Common myeloid progenitor, CD34-positive (primary cell): ENCODE measurements around the gene LIFR.

ENCODE experiments used
- CTCF ChIA-PET: fragments of 350-600 bp; sonication (Branson Sonifier 250); formaldehyde crosslinking; loops from one replicate; lab custom pipeline; 2021; ENCODE audit warnings: antibody characterized with exemption; lab: Charles Lee
- POLR2A ChIA-PET: fragments of 350-600 bp; sonication (Branson Sonifier 250); formaldehyde crosslinking; loops from one replicate; lab custom pipeline; 2021; ENCODE audit warnings: antibody characterized with exemption; lab: Charles Lee
- DNase-seq, 3 donors: peaks; one replicate each; pipeline versions ENCODE4 v3.0.0 to v3.0.0-alpha.2; 2013
- H3K27ac ChIP-seq, 2 experiments: 1 replicate in 1 of 2; 2 replicates in 1 of 2; pipeline ENCODE4 v1.7.0; 2013; ENCODE audit warnings: inconsistent platforms in 2 of 2, low read length in 2 of 2, mild to moderate bottlenecking in 2 of 2, low read depth in 1 of 2, moderate library complexity in 1 of 2; ENCODE audit not compliant: severe bottlenecking in 2 of 2, insufficient read depth in 1 of 2, poor library complexity in 1 of 2
- H3K27me3 ChIP-seq, 5 experiments: replicated peaks in 2 of 5; 1 replicate in 3 of 5; 2 replicates in 2 of 5; pipeline versions ENCODE4 v1.6.1 to v1.7.0; 2013; ENCODE audit warnings: low read length in 4 of 5, mild to moderate bottlenecking in 2 of 5, moderate library complexity in 2 of 5, inconsistent platforms in 1 of 5; ENCODE audit not compliant: insufficient read depth in 5 of 5, control insufficient read depth in 4 of 5
- H3K36me3 ChIP-seq, 4 experiments: 1 replicate in 2 of 4; 2 replicates in 2 of 4; pipeline versions ENCODE4 v1.6.1 to v1.7.0; 2013; ENCODE audit warnings: low read length in 3 of 4, control low read depth in 1 of 4, mild to moderate bottlenecking in 1 of 4; ENCODE audit not compliant: control insufficient read depth in 4 of 4, insufficient read depth in 4 of 4
- H3K4me1 ChIP-seq, 4 experiments: 1 replicate in 3 of 4; 2 replicates in 1 of 4; pipeline versions ENCODE4 v1.6.1 to v1.7.1; 2013; ENCODE audit warnings: low read length in 3 of 4, mild to moderate bottlenecking in 3 of 4, control low read depth in 1 of 4, inconsistent platforms in 1 of 4, moderate library complexity in 1 of 4; ENCODE audit not compliant: control insufficient read depth in 4 of 4, insufficient read depth in 4 of 4; ENCODE audit errors: control extremely low read depth in 1 of 4
- H3K4me3 ChIP-seq, 7 experiments: 1 replicate in 4 of 7; 2 replicates in 3 of 7; pipeline versions ENCODE4 v1.5.1 to v1.7.0; 2013; ENCODE audit warnings: mild to moderate bottlenecking in 7 of 7, low read length in 6 of 7, moderate library complexity in 6 of 7, inconsistent platforms in 2 of 7, low read depth in 2 of 7, control low read depth in 1 of 7; ENCODE audit not compliant: insufficient read depth in 4 of 7, control insufficient read depth in 1 of 7; ENCODE audit errors: extremely low read depth in 1 of 7
- H3K9me3 ChIP-seq, 5 experiments: 1 replicate in 4 of 5; 2 replicates in 1 of 5; pipeline versions ENCODE4 v1.6.1 to v1.7.1; 2013; ENCODE audit warnings: low read length in 4 of 5, mild to moderate bottlenecking in 2 of 5, inconsistent platforms in 1 of 5, low read depth in 1 of 5, moderate library complexity in 1 of 5; ENCODE audit not compliant: control insufficient read depth in 4 of 5, insufficient read depth in 2 of 5; ENCODE audit errors: control extremely low read depth in 1 of 5
- WGBS: methylation state at CpG from one replicate; pipeline ENCODE4 v1.1.5; 2013; ENCODE audit not compliant: insufficient coverage; 5-methylcytosine and 5-hydroxymethylcytosine counted together

LIFR gene

DNA sequence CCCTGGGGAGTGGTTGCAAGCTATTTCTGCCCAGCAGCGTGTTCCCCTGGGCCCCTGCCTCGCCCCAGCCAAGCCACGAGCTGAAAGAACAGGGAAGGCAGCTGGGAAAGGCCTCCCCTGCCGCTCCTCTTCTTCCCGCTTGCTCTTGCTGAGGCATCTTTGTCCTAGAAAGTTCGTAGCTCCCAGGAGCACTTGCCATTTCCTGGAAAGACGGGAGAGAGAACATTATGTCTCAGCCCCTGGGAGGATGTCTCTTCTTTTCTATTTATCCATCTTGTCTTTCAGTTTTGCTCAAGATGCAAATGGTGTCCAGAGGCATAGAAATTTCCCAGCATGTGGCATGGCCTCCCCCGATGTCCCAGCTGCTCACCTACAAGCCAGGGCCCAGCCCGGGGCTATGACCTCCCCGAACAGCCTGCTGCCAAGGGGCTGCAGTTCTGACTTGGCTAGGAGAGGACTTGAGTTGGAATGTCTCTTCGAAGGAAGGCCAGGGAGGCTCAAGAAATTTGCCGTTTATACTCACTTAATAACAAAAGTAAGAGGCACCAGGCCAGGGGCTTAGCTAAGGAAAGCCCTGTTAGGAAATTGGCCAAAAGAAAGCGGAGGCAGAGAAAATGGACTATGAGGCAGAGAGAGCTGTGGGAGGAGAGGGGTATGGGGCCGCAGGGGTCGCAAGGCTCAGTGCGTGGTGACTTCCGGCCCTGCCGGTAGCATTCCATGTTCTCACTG, 87.3 kb downstream of the LIFR start:
- no peak overlapping the region for H3K27ac ChIP-seq
- no peaks in the 10 kb centered on the region for H3K9me3 ChIP-seq
- ChIA-PET POLR2A (interaction anchor here (0.6 kb wide), 2 partner anchors 156 to 510 kb away, joined by 3 to 4 read pairs; no protein-coding TSS in a partner anchor), CTCF (interaction anchor here (1.5 kb wide), 1 partner anchor 9 kb away, joined by 4 read pairs; no protein-coding TSS in a partner anchor)
- no peaks in the 10 kb centered on the region for H3K36me3 ChIP-seq
- no peak overlapping the region for H3K4me3 ChIP-seq
- no peak for DNase-seq
- H3K4me1 ChIP-seq, result no peaks in the 10 kb centered on the region
- H3K27me3 ChIP-seq, result peaks cover 6 to 98% (median 47%) of the 10 kb centered on the region in 5 experiments
- 88% methylated on average over 13 of the region's 18 CpGs for WGBS

DNA sequence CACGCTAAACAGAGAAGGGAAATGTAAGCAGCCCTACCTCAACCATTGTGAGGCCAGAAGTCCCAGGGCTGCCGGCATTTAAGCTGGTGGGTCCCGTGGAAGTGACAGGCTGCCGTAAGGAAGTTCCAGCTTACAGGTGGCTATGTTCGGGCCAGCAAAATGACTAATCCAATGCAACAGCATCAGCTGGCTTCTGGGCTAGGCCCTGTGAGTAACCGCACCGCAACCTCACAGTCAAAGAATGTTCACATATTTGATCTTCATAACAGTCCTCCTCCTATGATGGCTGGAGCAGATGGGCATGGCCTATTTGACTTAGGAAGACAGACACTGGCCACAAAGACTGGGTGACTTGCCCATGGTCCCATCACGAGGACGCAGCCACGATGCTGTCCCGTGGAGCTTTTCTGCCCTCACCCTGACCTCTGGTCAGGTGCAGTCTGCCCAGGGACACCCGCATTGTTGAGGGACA, 88.2 kb downstream of the LIFR start:
- ChIA-PET POLR2A (no interaction called here), CTCF (interaction anchor here (0.6 to 1.5 kb wide), 2 partner anchors 10 to 1003 kb away, joined by 3 to 4 read pairs; no protein-coding TSS in a partner anchor)
- Histone ChIP-seq H3K27ac (no peak overlapping the region), H3K27me3 (peaks cover 8 to 98% (median 46%) of the 10 kb centered on the region in 5 experiments), H3K9me3 (no peaks in the 10 kb centered on the region), H3K36me3 (no peaks in the 10 kb centered on the region), H3K4me1 (no peaks in the 10 kb centered on the region), H3K4me3 (no peak overlapping the region)
- DNase-seq, result no peak
- 95% methylated on average over 12 of the region's 12 CpGs for WGBS

DNA sequence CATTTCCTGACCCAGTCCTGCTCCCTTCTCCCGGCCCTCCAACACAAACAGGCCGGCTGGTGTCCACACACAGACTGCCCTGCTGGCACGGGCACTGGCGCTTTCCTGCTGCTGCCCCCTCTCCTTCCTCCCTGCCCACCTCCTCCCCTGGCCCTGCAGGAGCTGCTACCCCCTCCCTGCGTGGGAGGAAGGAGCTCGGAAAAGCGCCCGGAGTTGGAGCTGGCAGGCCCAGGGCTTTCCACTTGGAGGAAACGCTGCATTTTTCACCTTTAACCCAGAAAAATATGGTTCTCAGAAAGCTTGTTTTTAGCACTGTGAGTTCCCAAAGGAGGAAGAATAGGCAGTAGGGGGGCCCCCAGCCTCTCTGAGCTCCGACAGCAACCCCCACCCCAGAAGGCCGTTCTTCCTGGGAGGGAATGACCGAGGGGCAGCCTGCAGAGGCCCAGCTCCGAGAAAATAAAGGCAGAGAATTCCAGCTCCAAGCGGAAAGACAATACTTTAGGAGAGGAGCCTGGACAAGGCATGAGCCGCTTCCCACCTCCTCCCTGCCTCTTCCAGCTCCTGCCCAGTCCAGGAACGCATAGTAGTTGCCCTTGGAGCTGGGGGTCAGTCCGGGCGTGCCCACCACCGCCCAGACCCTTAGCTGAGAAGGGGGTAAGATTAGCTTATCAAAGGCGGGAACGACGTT, 88.9 kb downstream of the LIFR start:
- no peaks in the 10 kb centered on the region for H3K36me3 ChIP-seq
- H3K9me3 ChIP-seq, result no peaks in the 10 kb centered on the region
- H3K27me3 ChIP-seq, result peaks cover 13 to 98% (median 47%) of the 10 kb centered on the region in 5 experiments
- CTCF ChIA-PET, result interaction anchor here (0.6 to 1.6 kb wide), 4 partner anchors 15 to 1002 kb away, joined by 3 to 6 read pairs (median 3); no protein-coding TSS in a partner anchor
- POLR2A ChIA-PET, result no interaction called here
- no peak for DNase-seq
- 44% methylated on average over 19 of the region's 22 CpGs for WGBS
- H3K4me1 ChIP-seq, result no peaks in the 10 kb centered on the region
- H3K27ac ChIP-seq, result no peak overlapping the region
- no peak overlapping the region for H3K4me3 ChIP-seq

DNA sequence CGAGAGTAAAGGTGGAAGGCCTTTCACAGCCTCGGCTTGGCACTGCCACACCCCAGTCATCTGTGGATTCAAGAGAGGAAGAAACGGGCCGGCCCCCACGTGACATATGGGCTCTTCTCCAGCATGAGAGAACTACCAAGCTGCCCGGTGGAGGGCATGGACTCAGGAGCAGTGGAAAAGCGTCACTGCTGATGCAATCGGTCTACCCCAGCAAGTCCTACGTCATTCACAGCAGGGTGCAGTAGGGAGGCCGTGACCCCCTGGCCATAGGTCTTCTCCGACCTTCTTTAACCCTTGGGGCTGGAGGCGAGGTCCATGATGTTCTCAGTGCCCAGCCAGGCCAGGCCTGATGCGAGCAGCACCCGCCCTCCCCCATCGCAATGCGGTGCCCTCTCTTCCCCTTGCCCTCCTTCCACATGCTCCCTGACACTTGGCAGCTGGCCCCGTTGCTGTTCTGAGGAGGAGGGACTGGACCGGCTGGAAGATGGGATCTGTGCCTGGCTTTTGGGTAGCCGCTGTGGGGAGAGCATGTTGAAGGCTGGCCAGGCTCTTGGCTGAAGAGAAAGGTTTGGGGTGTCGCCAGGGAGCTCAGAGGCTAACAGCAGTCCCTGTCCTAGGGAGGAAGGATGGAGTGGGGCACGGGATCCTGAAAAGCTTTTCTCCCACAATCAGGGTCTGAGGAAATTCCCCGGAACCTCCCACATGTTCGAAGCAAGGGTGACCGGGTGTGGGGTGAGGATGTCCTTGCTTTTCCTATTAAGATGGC, 89.8 kb downstream of the LIFR start:
- DNase-seq, result no peak
- POLR2A ChIA-PET, result no interaction called here

DNA sequence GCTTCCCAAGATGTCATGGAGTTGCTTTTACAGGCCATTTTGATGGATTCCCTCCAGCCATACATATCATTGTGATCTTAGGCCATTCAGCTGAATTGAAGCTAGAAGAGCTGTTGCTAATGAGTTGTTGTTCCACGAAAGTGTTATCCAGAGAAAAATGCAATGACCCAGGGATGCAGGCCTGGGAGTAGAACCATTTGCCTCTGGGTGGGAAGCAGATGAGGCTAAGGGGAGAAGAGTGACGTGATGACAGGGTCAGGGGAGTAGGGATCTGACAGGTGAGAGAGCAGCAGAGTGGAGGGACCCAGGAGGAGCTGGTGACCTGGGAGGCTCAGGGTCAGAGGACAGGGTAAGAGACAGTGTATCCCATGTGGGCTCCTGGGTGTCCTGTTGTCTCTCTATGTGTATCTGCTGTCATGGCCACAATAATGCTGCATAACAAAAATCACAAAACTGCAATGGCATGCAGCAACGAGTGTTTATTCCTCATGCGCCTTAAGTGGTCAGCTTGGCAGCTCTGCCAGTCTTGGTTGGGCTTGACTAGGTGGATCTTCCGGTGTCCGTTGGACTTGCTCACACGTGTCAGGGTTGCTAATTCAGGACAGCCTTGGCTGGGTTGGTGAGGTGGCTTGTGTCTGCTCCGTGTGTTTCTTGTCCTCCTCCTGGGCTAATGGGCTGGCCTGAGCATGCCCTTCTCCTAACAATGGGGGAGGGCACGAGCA, 90.6 kb downstream of the LIFR start:
- peaks cover 9 to 98% (median 43%) of the 10 kb centered on the region in 5 experiments for H3K27me3 ChIP-seq
- DNase-seq, result no peak

More for the DNA sequence above, 89.8 kb downstream of the LIFR start:
- no peak overlapping the region for H3K4me3 ChIP-seq
- peaks cover 9 to 96% (median 45%) of the 10 kb centered on the region in 5 experiments for H3K27me3 ChIP-seq
- H3K9me3 ChIP-seq, result no peaks in the 10 kb centered on the region
- no peaks in the 10 kb centered on the region for H3K36me3 ChIP-seq
- CTCF ChIA-PET, result interaction anchor here (1.1 to 1.6 kb wide), 3 partner anchors 14 to 46 kb away, joined by 3 to 6 read pairs (median 3); no protein-coding TSS in a partner anchor
- H3K27ac ChIP-seq, result no peak overlapping the region
- WGBS, result 93% methylated on average over 23 of the region's 24 CpGs
- no peaks in the 10 kb centered on the region for H3K4me1 ChIP-seq

DNA sequence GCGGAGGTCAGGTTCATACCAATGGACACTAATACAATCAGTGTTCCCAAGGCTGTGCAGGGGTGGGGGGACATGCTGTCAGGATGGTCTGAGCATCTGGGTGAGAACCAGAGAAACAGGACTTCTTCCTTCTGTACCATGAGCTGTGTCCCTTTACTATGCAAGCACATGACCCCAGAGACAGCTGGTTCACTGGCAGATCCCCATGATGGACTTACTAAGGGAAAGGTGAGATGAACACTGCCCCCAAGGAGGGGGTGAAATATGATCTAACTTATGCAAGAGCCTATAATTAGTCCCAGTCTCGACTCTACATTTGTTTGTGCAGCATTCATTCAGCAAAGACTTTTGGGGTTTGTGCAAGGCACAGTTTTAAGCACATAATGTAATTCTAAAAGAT, 91.4 kb downstream of the LIFR start:
- no peaks in the 10 kb centered on the region for H3K36me3 ChIP-seq
- no peaks in the 10 kb centered on the region for H3K4me1 ChIP-seq
- H3K27ac ChIP-seq, result no peak overlapping the region
- H3K4me3 ChIP-seq, result no peak overlapping the region
- no CpG with 5 or more reads among the region's 2 CpGs for WGBS
- CTCF ChIA-PET, result interaction anchor here (1.9 kb wide), 1 partner anchor 23 kb away, joined by 7 read pairs; no protein-coding TSS in a partner anchor
- DNase-seq, result no peak
- H3K9me3 ChIP-seq, result peaks cover 0 to 2% (median 0%) of the 10 kb centered on the region in 5 experiments
- POLR2A ChIA-PET, result no interaction called here
- H3K27me3 ChIP-seq, result peaks cover 9 to 98% (median 45%) of the 10 kb centered on the region in 5 experiments

More for the DNA sequence above, 90.6 kb downstream of the LIFR start:
- Histone ChIP-seq H3K4me3 (no peak overlapping the region), H3K27ac (no peak overlapping the region), H3K9me3 (no peaks in the 10 kb centered on the region), H3K4me1 (no peaks in the 10 kb centered on the region), H3K36me3 (no peaks in the 10 kb centered on the region)
- POLR2A ChIA-PET, result no interaction called here
- CTCF ChIA-PET, result interaction anchor here (1.6 to 1.9 kb wide), 2 partner anchors 24 kb away, joined by 6 to 7 read pairs; no protein-coding TSS in a partner anchor
- 94% methylated on average over 6 of the region's 9 CpGs for WGBS
